GM12878 (cell line): Measurements from ENCODE around the gene PEX5. TPM values are rescaled to one million over a fixed set of nuclear protein-coding genes. Genes with fewer than 3 reads are reported as not detected.

ENCODE experiments used
- ATAC-seq: fragments of 200-7000 bp; cut with Tn5 transposase; 3 replicates; pipeline ENCODE4 v1.9.1; 2020; ENCODE audit warnings: mild to moderate bottlenecking, moderate library complexity
- BruUV-seq: library from RNA; stranded (reverse); fragments of 400-500 nt; replicated peaks from 2 replicates; lab custom pipeline; 2021; lab: Mats Ljungman, UMichigan
- CTCF ChIA-PET: fragments of 300-600 bp; sonication (Branson Sonifier 250); formaldehyde crosslinking; extraction: SDS; loops from one replicate; lab custom pipeline; 2021; ENCODE audit warnings: inconsistent platforms; lab: Yijun Ruan, JAX
- POLR2A ChIA-PET: fragments of 350-600 bp; formaldehyde crosslinking; extraction: SDS; loops from one replicate; lab custom pipeline; 2021; ENCODE audit warnings: inconsistent platforms; lab: Charles Lee
- RAD21 ChIA-PET: fragments of 300-600 bp; sonication (Branson Sonifier 250); formaldehyde crosslinking; loops from one replicate; lab custom pipeline; 2023; ENCODE audit warnings: antibody characterized with exemption; ENCODE audit not compliant: unreplicated experiment; lab: Charles Lee
- SMC1A ChIA-PET: fragments of 300-600 bp; sonication (Branson Sonifier 250); formaldehyde crosslinking; loops from one replicate; lab custom pipeline; 2023; ENCODE audit not compliant: unreplicated experiment, uncharacterized antibody; lab: Charles Lee
- DNase-seq: peaks from one replicate; pipeline ENCODE4 v3.0.0-alpha.2; 2011; ENCODE audit warnings: low read depth, low spot score
- FAIRE-seq: peaks from 3 replicates; lab custom pipeline; 2011; peaks lifted over from hg19 to GRCh38; lab: Jason Lieb, UNC
- H2AFZ ChIP-seq: 2 replicates; pipeline ENCODE4 v1.6.0; 2011; ENCODE audit warnings: low read depth, low read length, control low read depth; ENCODE audit not compliant: control insufficient read depth
- H3K27ac ChIP-seq: 2 replicates; pipeline ENCODE4 v1.5.1; 2011; ENCODE audit warnings: control low read depth; ENCODE audit not compliant: control insufficient read depth, insufficient read depth
- H3K27me3 ChIP-seq, 2 experiments: replicated peaks in 1 of 2; 2 replicates each; pipeline versions ENCODE4 v1.6.0 to v1.6.1; 2011; ENCODE audit warnings: low read length in 1 of 2; ENCODE audit not compliant: control insufficient read depth in 2 of 2, insufficient read depth in 2 of 2
- H3K36me3 ChIP-seq, 2 experiments: 2 replicates each; pipeline ENCODE4 v1.5.1; 2011; ENCODE audit warnings: low read length in 1 of 2; ENCODE audit not compliant: control insufficient read depth in 2 of 2, insufficient read depth in 2 of 2
- H3K4me1 ChIP-seq: 2 replicates; pipeline ENCODE4 v1.6.1; 2011; ENCODE audit warnings: mild to moderate bottlenecking, low read length, moderate library complexity, mixed read lengths; ENCODE audit not compliant: control insufficient read depth, insufficient read depth
- H3K4me2 ChIP-seq: 2 replicates; pipeline ENCODE4 v1.6.0; 2011; ENCODE audit warnings: control low read depth; ENCODE audit not compliant: control insufficient read depth, insufficient read depth
- H3K4me3 ChIP-seq: fragments of 200-600 bp; sonication (generic); 2 replicates; pipeline ENCODE4 v1.5.1; 2016
- H3K79me2 ChIP-seq: 2 replicates; pipeline ENCODE4 v1.6.0; 2011; ENCODE audit warnings: low read length; ENCODE audit not compliant: control insufficient read depth, insufficient read depth
- H3K9ac ChIP-seq: 2 replicates; pipeline ENCODE4 v1.8.0; 2011; ENCODE audit warnings: low read length, control low read depth, mixed read lengths; ENCODE audit not compliant: control insufficient read depth, insufficient read depth
- H3K9me3 ChIP-seq: replicated peaks from 3 replicates; pipeline ENCODE4 v1.5.1; 2011; ENCODE audit warnings: mild to moderate bottlenecking, low read length; ENCODE audit not compliant: control insufficient read depth, insufficient read depth
- H4K20me1 ChIP-seq: 2 replicates; pipeline ENCODE4 v1.6.0; 2011; ENCODE audit not compliant: control insufficient read depth, insufficient read depth
- SIN3A ChIP-seq: IDR thresholded peaks from 2 replicates; pipeline ENCODE4 v1.6.1; 2012; ENCODE audit warnings: low read depth, low read length, improper control_type of control experiment
- SMARCA5 ChIP-seq: fragments of 450-650 bp; IDR thresholded peaks from 2 replicates; pipeline ENCODE4 v1.6.1; 2017; ENCODE audit warnings: mild to moderate bottlenecking
- WGBS: methylation state at CpG from one replicate; pipeline ENCODE4 v1.1.6; 2016; ENCODE audit warnings: low lambda C conversion rate; ENCODE audit not compliant: insufficient replicate concordance, insufficient coverage; ENCODE audit errors: missing lambda C conversion rate; 5-methylcytosine and 5-hydroxymethylcytosine counted together
- in situ Hi-C: fragments of 300-500 bp; cut with MboI; formaldehyde crosslinking; loops from 9 replicates; pipeline ENCODE4 v1.14.3; 2018; ENCODE audit warnings: mixed read lengths
- intact Hi-C: fragments of 100-400 bp; cut with micrococcal nuclease; formaldehyde crosslinking; loops from one replicate; pipeline ENCODE4 v1.14.2; 2022; ENCODE audit not compliant: unreplicated experiment
- polyA plus RNA-seq, 11 experiments: library from polyadenylated mRNA; depleted of rRNA in 4 of 11; unstranded in 6 of 11; stranded (reverse) in 5 of 11; fragments of >200 nt; fragmentation: Nextera tagmentation in 4 of 11; fragmentation: Illumina TruSeq in 1 of 11; extraction: Ambion mirVana in 4 of 11; extraction: Trizol in 1 of 11; gene quantifications; 1 replicate in 1 of 11; 2 replicates in 10 of 11; pipeline versions ENCODE4 v1.2.1 to v1.2.3, GENCODE V29; 2011 to 2016; ENCODE audit warnings: inconsistent platforms in 2 of 11, missing spikeins in 2 of 11, low read depth in 1 of 11
- total RNA-seq, 4 experiments: library from RNA; depleted of rRNA in 3 of 4; stranded (reverse); fragments of >200 nt in 3 of 4; fragmentation: Illumina TruSeq in 1 of 4; extraction: Trizol in 1 of 4; gene quantifications; 2 replicates each; pipeline versions ENCODE4 v1.2.1 to v1.2.3, GENCODE V29; 2013 to 2021
- TF ChIP-seq, protein P1 (sequence below): IDR thresholded peaks from 2 replicates; pipeline ENCODE4 v1.6.1; 2012; ENCODE audit warnings: mild to moderate bottlenecking, low read depth, low read length

The PEX5 gene
- total and polyA plus RNA-seq, 10 of the 15 experiments (the other 5 are each of a cell fraction or from before 2014, with no cell fraction given), result 1.3 to 31.9 (median 13.1) TPM

GRCh38 chr12:7210642-7211151 lies 21.2 kb downstream of the PEX5 start:
- FAIRE-seq (no peak), ATAC-seq (no peak), DNase-seq (no peak)
- CTCF ChIA-PET, result interaction anchor here (1.0 kb wide), 1 partner anchor 433 kb away, joined by 3 read pairs; no protein-coding TSS in a partner anchor
- RAD21 ChIA-PET, result no interaction called here
- Histone ChIP-seq H3K4me3 (no peak overlapping the region), H3K79me2 (no peaks in the 10 kb centered on the region), H3K9me3 (peaks cover 2% of the 10 kb centered on the region; the same call in 2 of the 3 replicates), H4K20me1 (no peaks in the 10 kb centered on the region), H3K36me3 (peaks cover 14 to 28% of the 10 kb centered on the region in 2 experiments), H3K27ac (no peak overlapping the region), H2AFZ (no peak overlapping the region), H3K27me3 (no peaks in the 10 kb centered on the region), H3K4me1 (no peaks in the 10 kb centered on the region), H3K4me2 (no peak overlapping the region), H3K9ac (no peak overlapping the region)
- in situ Hi-C loops (no loop called here), intact Hi-C loops (no loop called here)
- TF ChIP-seq, protein P1, sequence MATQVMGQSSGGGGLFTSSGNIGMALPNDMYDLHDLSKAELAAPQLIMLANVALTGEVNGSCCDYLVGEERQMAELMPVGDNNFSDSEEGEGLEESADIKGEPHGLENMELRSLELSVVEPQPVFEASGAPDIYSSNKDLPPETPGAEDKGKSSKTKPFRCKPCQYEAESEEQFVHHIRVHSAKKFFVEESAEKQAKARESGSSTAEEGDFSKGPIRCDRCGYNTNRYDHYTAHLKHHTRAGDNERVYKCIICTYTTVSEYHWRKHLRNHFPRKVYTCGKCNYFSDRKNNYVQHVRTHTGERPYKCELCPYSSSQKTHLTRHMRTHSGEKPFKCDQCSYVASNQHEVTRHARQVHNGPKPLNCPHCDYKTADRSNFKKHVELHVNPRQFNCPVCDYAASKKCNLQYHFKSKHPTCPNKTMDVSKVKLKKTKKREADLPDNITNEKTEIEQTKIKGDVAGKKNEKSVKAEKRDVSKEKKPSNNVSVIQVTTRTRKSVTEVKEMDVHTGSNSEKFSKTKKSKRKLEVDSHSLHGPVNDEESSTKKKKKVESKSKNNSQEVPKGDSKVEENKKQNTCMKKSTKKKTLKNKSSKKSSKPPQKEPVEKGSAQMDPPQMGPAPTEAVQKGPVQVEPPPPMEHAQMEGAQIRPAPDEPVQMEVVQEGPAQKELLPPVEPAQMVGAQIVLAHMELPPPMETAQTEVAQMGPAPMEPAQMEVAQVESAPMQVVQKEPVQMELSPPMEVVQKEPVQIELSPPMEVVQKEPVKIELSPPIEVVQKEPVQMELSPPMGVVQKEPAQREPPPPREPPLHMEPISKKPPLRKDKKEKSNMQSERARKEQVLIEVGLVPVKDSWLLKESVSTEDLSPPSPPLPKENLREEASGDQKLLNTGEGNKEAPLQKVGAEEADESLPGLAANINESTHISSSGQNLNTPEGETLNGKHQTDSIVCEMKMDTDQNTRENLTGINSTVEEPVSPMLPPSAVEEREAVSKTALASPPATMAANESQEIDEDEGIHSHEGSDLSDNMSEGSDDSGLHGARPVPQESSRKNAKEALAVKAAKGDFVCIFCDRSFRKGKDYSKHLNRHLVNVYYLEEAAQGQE, result no peak
- TF ChIP-seq SIN3A (no peak), SMARCA5 (no peak)
- no TSS peak for BruUV-seq
- POLR2A ChIA-PET, result no interaction called here
- 98% methylated on average over 6 of the region's 6 CpGs for WGBS
- SMC1A ChIA-PET, result no interaction called here
